Activated CD8-positive, alpha-beta T cell treated with anti-CD3 and anti-CD28 coated beads, Interleukin-2, amount 10 ng/mL, durations not matched to agents 7 days and 5 days (primary cell): ENCODE results near the gene PLIN4. TPM values are rescaled to one million over a fixed set of nuclear protein-coding genes. Genes with fewer than 3 reads are reported as not detected.
"Not testable (repeated sequence)": the region's sequence is repeated elsewhere in the genome, so short reads cannot be mapped to it uniquely, and the experiment has no call there.

ENCODE experiments used
- ATAC-seq: fragments of 150-1000 bp; cut with Tn5 transposase; one replicate; pipeline ENCODE4 v1.10.0; 2021; ENCODE audit warnings: moderate library complexity
- CTCF ChIA-PET: fragments of 350-600 bp; sonication (Branson Sonifier 250); formaldehyde crosslinking; loops from one replicate; lab custom pipeline; 2021; ENCODE audit warnings: antibody characterized with exemption; lab: Charles Lee
- POLR2A ChIA-PET: fragments of 350-600 bp; sonication (Branson Sonifier 250); formaldehyde crosslinking; loops from one replicate; lab custom pipeline; 2021; ENCODE audit warnings: antibody characterized with exemption; lab: Charles Lee
- DNase-seq: peaks from one replicate; pipeline ENCODE4 v3.0.0-alpha.2; 2020
- H3K27ac Mint-ChIP-seq: one replicate; pipeline ENCODE4 v1.8.0; 2021; ENCODE audit warnings: mild to moderate bottlenecking, mixed read lengths
- H3K27me3 Mint-ChIP-seq: one replicate; pipeline ENCODE4 v1.8.0; 2021; ENCODE audit warnings: low read depth, mixed read lengths
- H3K36me3 Mint-ChIP-seq: one replicate; pipeline ENCODE4 v1.8.0; 2021; ENCODE audit warnings: low read depth, mixed read lengths
- H3K4me1 Mint-ChIP-seq: one replicate; pipeline ENCODE4 v1.8.0; 2021; ENCODE audit warnings: low read depth, mixed read lengths
- H3K4me3 Mint-ChIP-seq: one replicate; pipeline ENCODE4 v1.8.0; 2021; ENCODE audit warnings: mild to moderate bottlenecking, mixed read lengths
- H3K9me3 Mint-ChIP-seq: one replicate; pipeline ENCODE4 v1.8.0; 2022; ENCODE audit warnings: mixed read lengths; ENCODE audit not compliant: insufficient read depth
- total RNA-seq, 2 experiments: library from RNA; stranded (reverse); gene quantifications; one replicate each; pipeline ENCODE4 v1.2.3, GENCODE V29; 2021

Gene PLIN4, protein sequence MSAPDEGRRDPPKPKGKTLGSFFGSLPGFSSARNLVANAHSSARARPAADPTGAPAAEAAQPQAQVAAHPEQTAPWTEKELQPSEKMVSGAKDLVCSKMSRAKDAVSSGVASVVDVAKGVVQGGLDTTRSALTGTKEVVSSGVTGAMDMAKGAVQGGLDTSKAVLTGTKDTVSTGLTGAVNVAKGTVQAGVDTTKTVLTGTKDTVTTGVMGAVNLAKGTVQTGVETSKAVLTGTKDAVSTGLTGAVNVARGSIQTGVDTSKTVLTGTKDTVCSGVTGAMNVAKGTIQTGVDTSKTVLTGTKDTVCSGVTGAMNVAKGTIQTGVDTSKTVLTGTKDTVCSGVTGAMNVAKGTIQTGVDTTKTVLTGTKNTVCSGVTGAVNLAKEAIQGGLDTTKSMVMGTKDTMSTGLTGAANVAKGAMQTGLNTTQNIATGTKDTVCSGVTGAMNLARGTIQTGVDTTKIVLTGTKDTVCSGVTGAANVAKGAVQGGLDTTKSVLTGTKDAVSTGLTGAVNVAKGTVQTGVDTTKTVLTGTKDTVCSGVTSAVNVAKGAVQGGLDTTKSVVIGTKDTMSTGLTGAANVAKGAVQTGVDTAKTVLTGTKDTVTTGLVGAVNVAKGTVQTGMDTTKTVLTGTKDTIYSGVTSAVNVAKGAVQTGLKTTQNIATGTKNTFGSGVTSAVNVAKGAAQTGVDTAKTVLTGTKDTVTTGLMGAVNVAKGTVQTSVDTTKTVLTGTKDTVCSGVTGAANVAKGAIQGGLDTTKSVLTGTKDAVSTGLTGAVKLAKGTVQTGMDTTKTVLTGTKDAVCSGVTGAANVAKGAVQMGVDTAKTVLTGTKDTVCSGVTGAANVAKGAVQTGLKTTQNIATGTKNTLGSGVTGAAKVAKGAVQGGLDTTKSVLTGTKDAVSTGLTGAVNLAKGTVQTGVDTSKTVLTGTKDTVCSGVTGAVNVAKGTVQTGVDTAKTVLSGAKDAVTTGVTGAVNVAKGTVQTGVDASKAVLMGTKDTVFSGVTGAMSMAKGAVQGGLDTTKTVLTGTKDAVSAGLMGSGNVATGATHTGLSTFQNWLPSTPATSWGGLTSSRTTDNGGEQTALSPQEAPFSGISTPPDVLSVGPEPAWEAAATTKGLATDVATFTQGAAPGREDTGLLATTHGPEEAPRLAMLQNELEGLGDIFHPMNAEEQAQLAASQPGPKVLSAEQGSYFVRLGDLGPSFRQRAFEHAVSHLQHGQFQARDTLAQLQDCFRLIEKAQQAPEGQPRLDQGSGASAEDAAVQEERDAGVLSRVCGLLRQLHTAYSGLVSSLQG (N-terminal part only)
- total RNA-seq, result not detected

GRCh38 chr19:4518345-4519171 lies at the start of gene PLIN4:
PLIN4 (minus strand) TSS chr19:4518486; CDS start chr19:4518272, 214 bp downstream.
- ChIA-PET POLR2A (no interaction called here), CTCF (no interaction called here)
- Mint-ChIP-seq H3K4me1 (no peaks in the 10 kb centered on the region), H3K27me3 (no peaks in the 10 kb centered on the region), H3K4me3 (no peak within 1 kb of the TSS), H3K9me3 (no peaks in the 10 kb centered on the region), H3K27ac (no peak within 1 kb of the TSS), H3K36me3 (no peaks in the 10 kb centered on the region)
- no peak for DNase-seq
- ATAC-seq, result no peak

GRCh38 chr19:4567584-4568071 lies 49.3 kb upstream of the PLIN4 start:
- peak; percentile 65 for ATAC-seq
- POLR2A ChIA-PET, result interaction anchor here (0.6 kb wide), 1 partner anchor 42 kb away, joined by 3 read pairs; no protein-coding TSS in a partner anchor
- DNase-seq, result peak; percentile 68
- Mint-ChIP-seq H3K4me1 (no peaks in the 10 kb centered on the region), H3K9me3 (no peaks in the 10 kb centered on the region), H3K27me3 (no peaks in the 10 kb centered on the region), H3K36me3 (no peaks in the 10 kb centered on the region), H3K4me3 (no peak overlapping the region), H3K27ac (no peak overlapping the region)
- CTCF ChIA-PET, result interaction anchor here (0.8 to 7.3 kb wide), 8 partner anchors 9 to 69 kb away, joined by 3 to 71 read pairs (median 4); no protein-coding TSS in a partner anchor

DNA sequence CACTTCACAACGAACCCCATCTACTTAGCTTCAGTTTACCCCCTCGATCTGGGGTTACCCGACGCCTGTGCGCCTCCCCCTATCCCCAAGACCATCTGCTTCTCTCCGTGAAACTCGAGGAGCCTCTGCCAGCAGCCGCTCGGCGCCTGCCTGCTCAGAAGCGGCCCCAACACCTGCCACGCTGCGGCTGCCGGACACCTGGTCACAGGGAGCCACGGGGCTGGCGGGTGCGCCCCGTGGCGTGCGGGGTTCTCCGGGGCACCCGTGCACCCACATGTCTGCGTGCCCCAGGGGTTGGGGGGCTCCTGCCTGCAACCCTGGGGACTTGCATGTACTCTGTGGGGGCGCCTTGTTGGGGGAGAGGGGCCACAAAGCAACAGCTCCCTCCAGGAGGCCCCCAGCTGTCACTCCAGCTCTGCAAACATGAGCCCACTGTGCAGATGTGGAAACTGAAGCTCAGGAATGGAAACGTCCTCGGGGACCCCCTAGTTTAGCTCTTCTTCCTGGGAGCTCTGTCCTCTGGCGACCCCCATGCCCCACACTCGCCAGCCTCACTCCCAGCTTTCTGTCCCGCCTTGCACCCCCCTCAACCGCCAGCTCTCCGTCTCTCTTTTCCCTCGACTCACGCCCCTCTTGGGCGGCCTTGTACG lies 48.2 kb upstream of the PLIN4 start:
- Mint-ChIP-seq H3K36me3 (no peaks in the 10 kb centered on the region), H3K4me1 (no peaks in the 10 kb centered on the region), H3K4me3 (no peak overlapping the region), H3K27ac (no peak overlapping the region), H3K9me3 (no peaks in the 10 kb centered on the region), H3K27me3 (no peaks in the 10 kb centered on the region)
- DNase-seq (no peak), ATAC-seq (no peak)
- POLR2A ChIA-PET, result no interaction called here
- CTCF ChIA-PET, result interaction anchor here (0.8 to 7.3 kb wide), 7 partner anchors 10 to 70 kb away, joined by 3 to 71 read pairs (median 4); no protein-coding TSS in a partner anchor

DNA sequence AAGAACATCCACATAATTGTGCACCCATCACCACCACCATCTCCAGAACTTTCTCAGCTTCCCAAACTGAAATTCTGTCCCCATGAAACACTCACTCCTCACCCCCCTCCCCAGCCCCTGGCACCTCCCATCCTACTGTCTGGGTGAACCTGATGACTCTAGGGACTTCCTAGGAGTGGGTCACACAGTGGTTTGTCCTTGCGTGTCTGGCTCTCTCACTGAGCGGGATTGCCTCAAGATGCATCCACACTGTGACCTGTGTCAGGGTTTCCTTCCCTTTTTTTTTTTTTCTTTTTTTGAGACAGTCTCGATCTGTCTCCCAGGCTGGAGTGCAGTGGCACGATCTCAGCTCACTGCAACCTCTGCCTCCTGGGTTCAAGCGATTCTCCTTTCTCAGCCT lies 45.3 kb upstream of the PLIN4 start:
- H3K4me3 Mint-ChIP-seq, H3K27me3 Mint-ChIP-seq, ATAC-seq, H3K36me3 Mint-ChIP-seq, DNase-seq, CTCF ChIA-PET, H3K27ac Mint-ChIP-seq, H3K4me1 Mint-ChIP-seq, H3K9me3 Mint-ChIP-seq: not testable (repeated sequence)
- POLR2A ChIA-PET, result interaction anchor here (0.6 kb wide), 1 partner anchor 69 kb away, joined by 3 read pairs; no protein-coding TSS in a partner anchor

DNA sequence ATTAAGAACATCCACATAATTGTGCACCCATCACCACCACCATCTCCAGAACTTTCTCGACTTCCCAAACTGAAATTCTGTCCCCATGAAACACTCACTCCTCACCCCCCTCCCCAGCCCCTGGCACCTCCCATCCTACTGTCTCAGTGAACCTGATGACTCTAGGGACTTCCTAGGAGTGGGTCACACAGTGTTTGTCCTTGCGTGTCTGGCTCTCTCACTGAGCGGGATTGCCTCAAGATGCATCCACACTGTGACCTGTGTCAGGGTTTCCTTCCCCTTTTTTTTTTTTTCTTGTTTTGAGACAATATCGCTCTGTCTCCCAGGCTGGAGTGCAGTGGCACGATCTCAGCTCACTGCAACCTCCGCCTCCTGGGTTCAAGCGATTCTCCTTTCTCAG lies 43.8 kb upstream of the PLIN4 start:
- ATAC-seq, result peak; percentile 37
- H3K9me3 Mint-ChIP-seq, DNase-seq, H3K27ac Mint-ChIP-seq, H3K36me3 Mint-ChIP-seq, CTCF ChIA-PET, H3K4me3 Mint-ChIP-seq, POLR2A ChIA-PET, H3K4me1 Mint-ChIP-seq, H3K27me3 Mint-ChIP-seq: not testable (repeated sequence)

DNA sequence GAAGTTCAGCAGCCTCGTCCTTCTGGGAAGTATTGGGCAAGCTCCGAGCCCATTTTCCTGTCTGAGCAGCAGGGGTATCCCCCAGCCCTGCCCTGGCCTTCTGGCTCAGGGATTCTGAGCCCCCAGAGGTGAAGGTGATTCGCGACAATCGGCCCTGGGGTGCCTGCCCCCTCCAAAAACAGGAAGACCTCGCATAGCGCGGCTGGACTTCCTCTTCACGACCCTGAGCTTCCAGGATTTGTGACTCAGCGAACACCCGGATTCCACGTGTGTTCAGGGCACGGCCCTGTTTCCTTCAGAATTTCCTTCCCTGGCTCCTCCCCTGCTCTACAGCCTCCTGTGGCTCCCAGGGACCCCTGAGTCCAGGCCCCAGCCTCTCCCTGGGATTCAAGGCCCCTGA lies 41.3 kb upstream of the PLIN4 start, which contains the start of gene SEMA6B:
SEMA6B (minus strand) TSS at position 116 of the 400 bp plus-strand sequence. CDS start 1,227 bp downstream, outside the sequence.
- Mint-ChIP-seq H3K27me3 (no peaks in the 10 kb centered on the region), H3K9me3 (no peaks in the 10 kb centered on the region), H3K27ac (no peak within 1 kb of the TSS), H3K36me3 (no peaks in the 10 kb centered on the region), H3K4me1 (peaks cover 6% of the 10 kb centered on the region), H3K4me3 (no peak within 1 kb of the TSS)
- CTCF ChIA-PET, result interaction anchor here (0.7 to 1.7 kb wide), 5 partner anchors 9 to 78 kb away, joined by 3 to 5 read pairs (median 3); no protein-coding TSS in a partner anchor
- DNase-seq (no peak), ATAC-seq (no peak)
- POLR2A ChIA-PET, result no interaction called here

- ATAC-seq, result no peak
- no peak overlapping the region for H3K27ac Mint-ChIP-seq
Measured at GRCh38 chr19:4557971-4558941, 40.0 kb upstream of the PLIN4 start.

DNA sequence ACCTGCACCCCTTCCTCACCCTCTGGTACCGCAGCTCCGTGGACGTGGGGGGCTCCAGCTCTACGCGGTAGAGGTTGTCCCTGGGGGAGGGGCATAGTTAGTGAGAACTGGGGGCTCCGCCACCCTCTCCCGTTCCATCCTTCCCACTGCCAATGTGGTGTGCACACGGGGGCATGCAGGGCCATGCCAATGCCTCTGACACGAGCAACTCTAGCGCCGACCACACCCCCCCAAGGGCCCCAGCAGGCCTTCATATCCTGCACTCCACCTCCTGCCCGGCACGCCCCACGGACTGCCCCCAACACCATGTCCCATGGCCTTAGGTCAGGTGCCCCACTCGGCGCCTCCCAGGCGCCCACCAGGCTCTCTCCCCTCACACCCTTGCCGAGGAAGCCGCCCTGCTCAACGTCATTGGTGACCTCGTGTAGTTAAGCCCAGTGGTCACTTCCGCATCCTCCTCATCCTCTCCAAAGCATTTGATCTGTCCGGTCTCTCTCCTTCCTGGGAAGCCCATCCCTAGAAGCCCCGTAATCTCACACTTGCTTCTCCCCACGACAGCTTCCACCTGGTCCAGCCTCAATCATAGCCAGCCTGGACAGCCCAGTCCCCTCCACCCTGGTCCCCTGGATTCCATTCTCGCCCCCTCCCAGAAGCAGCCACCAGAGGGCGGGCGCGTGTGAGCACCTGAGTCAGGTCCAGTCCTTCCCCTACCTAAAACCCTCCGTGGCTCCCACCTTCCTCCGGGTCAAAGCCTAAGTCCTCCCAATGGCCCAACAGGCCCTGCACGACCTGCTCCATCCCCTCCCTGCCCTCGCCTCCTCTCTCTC lies 39.1 kb upstream of the PLIN4 start:
- POLR2A ChIA-PET, result no interaction called here
- CTCF ChIA-PET, result no interaction called here
- H3K9me3 Mint-ChIP-seq, result no peaks in the 10 kb centered on the region
- DNase-seq, result peak; percentile 37
- ATAC-seq, result peak; percentile 48
- H3K4me3 Mint-ChIP-seq, result no peak overlapping the region
- no peaks in the 10 kb centered on the region for H3K36me3 Mint-ChIP-seq
- no peak overlapping the region for H3K27ac Mint-ChIP-seq
- H3K4me1 Mint-ChIP-seq, result peaks cover 6% of the 10 kb centered on the region
- no peaks in the 10 kb centered on the region for H3K27me3 Mint-ChIP-seq

More at GRCh38 chr19:4557971-4558941, 40.0 kb upstream of the PLIN4 start:
- Mint-ChIP-seq H3K36me3 (no peaks in the 10 kb centered on the region), H3K4me1 (peaks cover 6% of the 10 kb centered on the region), H3K4me3 (no peak overlapping the region), H3K9me3 (no peaks in the 10 kb centered on the region), H3K27me3 (no peaks in the 10 kb centered on the region)
- ChIA-PET POLR2A (interaction anchor here (0.6 kb wide), 2 partner anchors 220 to 233 kb away, joined by 3 to 4 read pairs; partner anchors contain the start of gene STAP2), CTCF (interaction anchor here (0.9 to 1.2 kb wide), 3 partner anchors 11 to 79 kb away, joined by 3 to 5 read pairs (median 3); no protein-coding TSS in a partner anchor)
- peak; percentile 39 for DNase-seq
